ENCODE measurements around the gene XPNPEP3.
A peak's percentile ranks its signal among the peaks of the same experiment; 100 is the strongest.
"Not testable (repeated sequence)": the region's sequence is repeated elsewhere in the genome, so short reads cannot be mapped to it uniquely, and the experiment has no call there.

Gene XPNPEP3

DNA sequence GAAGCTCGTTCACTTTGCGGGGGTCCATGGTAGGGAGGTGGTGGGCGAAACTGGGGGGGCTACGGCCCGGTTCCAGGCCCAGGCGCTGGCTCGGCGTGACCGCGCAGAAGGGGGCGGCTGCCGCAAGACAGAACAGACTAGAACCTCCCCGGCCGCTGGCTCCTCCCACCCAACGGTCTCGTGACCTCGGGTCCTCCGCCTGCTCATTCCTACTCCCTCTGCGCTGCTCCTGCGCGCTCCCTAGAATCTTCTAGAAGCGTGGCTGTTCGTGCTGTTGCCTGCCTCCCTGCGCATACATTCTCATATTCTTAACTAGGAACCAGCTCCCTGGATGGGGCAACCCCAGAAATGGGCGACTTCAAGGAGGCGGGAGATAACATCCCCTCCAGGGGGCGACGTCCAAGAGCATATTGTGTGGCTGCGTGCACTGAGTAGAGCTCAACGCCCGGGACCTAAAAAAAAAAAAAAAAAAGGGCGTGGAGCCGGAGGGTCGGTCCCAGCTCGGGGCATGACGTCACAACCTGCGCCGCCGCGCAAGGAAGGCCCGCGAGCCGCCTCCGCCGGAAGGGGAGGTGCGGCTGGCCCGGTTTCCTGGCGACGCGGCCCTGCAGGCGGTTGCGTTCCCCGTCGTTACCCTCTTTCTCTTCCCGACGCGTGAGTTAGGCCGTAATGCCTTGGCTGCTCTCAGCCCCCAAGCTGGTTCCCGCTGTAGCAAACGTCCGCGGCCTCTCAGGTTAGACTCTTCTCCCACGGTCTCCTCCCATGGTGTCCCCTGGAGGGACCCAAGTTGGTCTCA, at the start of gene XPNPEP3, which contains the start of gene ST13:
TSS of gene XPNPEP3 (plus strand) at position 636 of the 796 bp plus-strand sequence. CDS start at position 670, 34 bp downstream.
TSS of gene ST13 (minus strand) at position 127 of the 796 bp plus-strand sequence. CDS start at position 28, 99 bp downstream.
- DNase-seq (ENCODE audit: low spot score), result peak; percentile 43

DNA sequence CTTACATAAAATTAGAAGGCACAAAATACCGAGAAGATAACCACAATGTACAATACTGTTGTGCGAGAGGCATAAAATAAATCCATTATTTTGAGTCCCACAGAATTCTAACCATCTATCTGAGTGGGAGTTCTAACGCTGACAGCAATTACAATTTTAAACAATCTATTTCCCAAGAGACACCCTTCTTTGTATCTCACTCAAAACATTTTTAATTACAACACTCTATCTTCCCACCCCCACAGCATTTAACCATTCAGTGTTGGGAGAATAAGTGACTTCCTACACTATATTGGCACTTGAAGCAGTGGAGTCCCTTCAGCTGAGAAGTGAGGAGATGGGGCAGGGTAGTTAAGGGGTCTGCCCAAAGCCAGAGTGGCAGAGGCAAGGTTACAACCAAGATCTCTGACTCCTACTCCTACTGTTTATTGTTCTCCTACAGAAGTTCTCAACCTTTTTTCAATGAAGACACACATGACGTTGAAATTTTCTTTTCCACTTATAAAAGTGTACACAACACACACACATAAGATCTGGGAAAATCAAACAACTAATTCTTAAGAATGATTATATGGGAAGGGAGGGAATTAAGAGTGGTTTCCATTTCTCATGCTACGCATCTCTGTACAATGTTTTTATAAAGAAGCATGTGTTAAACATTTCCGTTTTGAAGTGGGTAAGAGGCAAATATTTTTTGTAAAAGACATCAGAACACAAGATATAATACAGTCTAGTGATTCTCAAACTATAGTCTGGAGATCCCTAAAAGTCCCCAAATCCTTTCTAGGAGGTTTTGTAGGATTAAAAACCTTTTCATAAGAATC, 48.7 kb upstream of the XPNPEP3 start:
- no peak for DNase-seq (ENCODE audit: low spot score)

DNA sequence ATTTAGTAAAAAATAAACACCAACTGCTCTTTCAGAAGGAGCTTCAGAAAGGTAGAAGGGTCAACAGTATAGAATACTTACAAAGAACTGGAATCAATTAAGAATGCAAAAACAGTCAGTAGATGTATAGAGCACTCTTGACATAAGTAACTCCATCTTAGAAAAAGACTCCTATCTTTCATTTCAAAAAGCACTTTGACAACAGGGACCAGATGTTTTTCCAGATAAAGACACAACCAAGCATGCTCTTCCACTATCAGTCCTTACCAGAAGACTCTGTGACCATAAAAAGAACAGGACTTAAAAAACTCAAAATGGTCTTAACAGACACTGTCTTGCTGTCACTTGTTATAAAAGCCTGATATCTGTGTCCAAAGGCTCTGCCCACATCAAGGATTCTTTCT, 43.0 kb upstream of the XPNPEP3 start:
- DNase-seq (ENCODE audit: low spot score), result no peak

DNA sequence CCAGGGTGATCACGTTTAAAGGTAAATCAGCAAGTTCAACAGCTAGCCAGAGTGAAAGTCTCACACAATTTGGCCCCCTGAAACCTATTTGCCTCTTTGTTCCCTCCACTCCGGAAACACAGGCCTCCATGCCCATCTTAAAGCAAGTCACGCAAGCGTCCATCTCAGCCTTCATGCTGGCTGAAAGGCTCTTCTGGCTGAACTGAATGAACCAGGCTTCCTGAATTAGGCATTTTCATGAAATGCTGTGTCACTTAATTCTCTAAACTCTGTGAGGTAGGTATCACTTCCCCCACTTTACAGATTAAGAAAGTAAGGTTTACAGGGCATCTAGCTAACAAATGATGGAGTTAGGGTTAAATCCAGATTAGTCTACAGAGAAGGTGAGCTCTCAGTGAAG, 39.2 kb upstream of the XPNPEP3 start:
- DNase-seq (ENCODE audit: low spot score), result no peak

DNA sequence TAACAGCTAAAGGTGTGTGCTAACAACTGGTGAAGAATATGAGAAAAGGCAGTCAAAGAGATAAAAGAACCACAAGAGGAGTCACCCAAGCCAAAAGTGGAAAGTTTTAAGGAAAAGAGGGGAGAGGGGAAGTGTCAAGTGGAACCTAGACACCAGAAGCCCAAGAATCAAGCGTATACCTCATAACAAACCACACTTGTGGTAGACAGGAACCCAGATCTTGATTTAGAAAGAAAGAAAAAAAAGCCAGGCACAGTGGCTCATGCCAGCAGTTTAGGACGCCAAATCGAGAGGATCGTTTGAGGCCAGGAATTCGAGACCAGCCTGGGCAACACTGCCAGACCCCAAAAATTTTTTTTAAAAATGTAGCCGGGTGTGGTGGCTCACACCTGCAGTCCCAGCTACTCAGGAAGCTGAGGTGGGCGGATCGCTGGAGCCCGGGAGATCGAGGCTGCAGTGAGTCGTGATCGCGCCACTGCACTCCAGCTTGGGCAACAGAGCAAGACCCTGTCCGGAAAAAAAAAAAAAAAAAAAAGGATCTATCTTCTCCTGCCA, 38.7 kb upstream of the XPNPEP3 start:
- no peak for DNase-seq (ENCODE audit: low spot score)

DNA sequence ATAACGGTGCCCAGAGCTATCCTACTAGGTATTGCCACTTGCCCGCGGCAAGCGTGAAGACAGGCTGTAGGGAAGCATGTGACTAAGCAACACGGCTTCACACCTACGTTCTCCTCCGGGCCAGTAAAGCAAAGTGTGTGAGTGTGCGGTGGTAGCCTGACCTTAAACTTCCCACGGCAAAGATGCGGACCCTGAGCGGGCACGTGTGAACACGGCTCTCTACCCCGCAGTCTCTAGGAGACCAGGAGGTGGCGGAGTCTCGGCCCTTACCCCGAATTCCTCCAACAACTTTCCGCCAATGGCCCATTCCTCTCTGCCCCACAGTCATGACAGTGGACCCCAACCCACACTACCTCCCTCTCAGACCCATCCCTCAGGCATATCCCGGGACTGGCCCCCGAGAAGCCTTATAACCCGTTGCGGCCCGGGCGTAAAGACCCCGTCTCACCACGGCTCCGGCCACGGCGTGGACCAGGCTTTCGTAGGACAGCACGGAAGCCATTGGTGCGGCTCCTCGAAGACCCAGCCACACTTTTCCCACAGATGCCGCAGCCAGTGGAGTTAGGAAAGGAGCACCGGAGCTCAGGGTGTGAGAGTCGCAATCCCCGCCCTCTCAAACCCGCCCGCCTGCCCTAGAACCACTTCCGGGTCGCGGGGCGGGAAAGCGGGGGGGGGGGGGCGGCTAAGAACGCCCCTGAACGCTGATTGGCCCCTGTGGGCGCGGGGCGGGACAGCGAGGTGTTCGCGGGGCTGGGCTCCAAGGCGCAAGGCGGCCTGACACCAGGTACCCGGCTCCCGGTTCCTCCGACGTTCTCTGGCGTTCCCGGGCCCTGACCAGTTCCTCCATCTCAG, 38.0 kb upstream of the XPNPEP3 start, which contains the start of gene SLC25A17:
TSS of gene SLC25A17 (minus strand) at position 600 of the 852 bp plus-strand sequence. CDS start at position 502, 98 bp downstream.
- peak; percentile 82 for DNase-seq (ENCODE audit: low spot score)

DNA sequence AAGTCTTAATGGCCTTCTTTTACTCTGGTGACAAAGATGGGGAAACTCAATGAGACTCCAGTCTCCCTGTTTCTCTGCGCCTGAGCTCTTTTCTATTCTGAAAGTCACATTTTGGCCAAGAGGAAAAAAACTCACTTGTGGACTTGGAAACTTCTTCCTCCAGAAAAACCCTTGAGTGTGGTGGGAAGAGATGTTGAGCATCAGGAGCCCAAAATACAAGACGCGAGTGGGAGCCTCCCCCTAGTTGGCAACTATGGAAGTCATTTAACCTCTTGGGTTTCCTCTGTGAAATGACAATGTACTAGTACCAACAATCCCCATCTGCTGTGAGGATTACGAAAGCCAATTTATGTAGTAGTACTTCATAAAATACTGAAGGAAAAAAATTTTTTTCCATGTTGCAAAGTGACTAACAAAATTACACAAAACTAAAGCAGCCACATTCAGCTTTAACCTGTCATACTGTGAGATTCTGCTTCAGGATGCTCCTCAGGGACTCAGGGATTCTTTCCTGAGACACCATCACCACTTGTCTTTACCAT, 37.3 kb upstream of the XPNPEP3 start:
- DNase-seq (ENCODE audit: low spot score), result no peak

DNA sequence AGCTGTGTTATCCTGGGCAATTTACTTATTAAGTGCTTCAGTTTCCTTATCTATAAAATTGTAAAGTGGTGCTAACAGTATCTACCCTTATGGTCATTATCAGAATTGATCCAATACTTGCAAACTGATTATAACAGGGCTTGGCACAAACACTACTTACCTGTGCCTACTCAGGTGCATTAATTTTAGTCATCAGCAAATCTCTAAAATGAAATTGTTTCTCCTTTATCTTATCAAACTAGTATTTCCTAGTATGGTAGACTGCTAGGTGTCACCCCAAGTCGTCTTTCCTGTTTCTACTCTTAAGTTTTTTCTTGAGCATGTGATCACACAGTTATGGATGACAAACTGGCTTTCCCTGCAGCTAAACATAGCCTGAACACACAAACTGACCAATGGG, 33.5 kb upstream of the XPNPEP3 start:
- DNase-seq (ENCODE audit: low spot score), result no peak

DNA sequence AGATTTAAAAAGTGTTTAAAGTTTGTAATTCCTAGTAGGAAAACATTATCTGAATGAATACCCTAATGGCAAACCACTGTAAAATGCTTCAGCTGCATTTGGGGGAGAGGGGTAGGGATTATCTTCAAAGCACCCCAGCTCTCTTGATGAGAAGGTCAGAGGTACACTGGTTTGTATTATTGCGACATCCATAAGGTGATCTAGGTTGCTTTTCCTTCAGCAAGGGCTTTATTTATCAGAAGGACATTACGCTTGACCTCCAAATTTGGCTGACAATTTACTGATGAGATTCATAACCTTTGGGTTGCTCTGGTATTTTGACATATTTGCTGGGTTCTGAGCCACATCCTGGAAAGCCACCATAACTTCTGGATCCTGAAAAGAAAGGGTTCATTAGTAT, 30.7 kb upstream of the XPNPEP3 start:
- not testable (repeated sequence) for DNase-seq (ENCODE audit: low spot score)

DNA sequence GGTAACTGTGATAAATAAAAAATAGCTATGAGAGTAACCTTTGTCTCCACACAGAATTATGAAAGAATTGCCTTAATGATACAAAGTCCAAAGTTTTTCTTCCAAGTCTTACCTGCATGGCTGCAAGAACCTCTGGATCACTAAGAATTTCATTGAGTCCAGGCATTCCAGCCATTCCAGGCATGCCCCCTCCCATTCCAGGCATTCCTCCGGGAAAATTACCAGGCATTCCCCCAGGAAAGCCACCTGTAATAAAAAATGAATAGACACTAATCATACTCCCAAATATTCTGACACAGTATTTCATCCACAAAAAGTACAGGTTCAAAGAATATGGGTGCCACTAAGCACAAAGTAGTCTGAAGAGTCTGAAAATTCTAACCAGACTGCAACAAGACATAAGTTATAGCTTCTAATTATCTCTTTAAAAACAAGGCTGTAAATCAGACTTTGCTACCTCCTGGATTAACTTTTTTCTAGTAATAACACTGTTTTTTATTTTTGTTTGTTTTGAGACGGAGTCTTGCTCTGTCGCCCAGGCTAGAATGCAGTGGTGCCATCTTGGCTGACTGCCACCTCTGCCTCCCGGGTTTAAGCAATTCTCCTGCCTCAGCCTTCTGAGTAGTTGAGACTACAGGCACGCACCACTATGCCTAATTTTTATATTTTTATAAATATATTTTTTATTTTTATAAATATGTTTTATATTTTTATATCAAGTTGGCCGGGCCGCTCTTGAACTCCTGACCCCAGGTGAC, 29.8 kb upstream of the XPNPEP3 start:
- no peak for DNase-seq (ENCODE audit: low spot score)

DNA sequence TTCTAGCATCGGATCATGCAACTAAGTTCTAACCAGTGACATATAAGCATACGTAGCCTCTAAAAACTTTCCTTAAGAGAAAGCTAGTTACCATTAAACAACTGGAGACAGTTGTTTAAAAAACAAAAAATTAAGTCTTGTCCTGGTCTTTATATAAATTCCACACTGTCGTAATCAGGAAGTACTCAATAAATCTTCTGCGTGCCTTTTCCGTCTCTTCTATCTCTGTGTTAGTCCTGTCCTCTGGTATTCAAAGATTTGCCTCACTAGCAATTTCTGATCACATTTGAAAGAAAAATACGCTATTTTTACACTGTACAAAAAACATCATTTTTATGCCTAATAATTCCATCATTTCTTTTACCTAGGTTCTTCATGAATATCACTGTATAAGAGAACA, 27.8 kb upstream of the XPNPEP3 start:
- DNase-seq (ENCODE audit: low spot score), result no peak

DNA sequence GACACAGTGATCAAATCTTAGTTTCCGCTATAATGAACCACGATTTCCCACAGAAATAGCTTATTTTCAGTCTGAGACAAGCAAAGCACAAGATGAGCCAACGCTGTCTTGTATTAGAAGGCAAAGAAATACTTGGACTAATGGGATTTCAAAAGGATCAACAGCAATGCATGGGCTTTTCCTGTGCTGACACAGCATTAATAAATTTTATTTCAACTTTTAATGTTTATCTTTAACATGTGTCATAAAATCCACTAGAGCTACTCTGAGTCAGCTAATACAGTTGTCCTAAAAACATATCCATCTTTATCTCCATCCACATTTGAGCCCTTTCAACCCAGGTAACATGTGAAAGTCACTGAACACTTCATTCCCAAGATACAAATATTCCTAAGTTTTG, 22.3 kb upstream of the XPNPEP3 start:
- DNase-seq (ENCODE audit: low spot score), result no peak

DNA sequence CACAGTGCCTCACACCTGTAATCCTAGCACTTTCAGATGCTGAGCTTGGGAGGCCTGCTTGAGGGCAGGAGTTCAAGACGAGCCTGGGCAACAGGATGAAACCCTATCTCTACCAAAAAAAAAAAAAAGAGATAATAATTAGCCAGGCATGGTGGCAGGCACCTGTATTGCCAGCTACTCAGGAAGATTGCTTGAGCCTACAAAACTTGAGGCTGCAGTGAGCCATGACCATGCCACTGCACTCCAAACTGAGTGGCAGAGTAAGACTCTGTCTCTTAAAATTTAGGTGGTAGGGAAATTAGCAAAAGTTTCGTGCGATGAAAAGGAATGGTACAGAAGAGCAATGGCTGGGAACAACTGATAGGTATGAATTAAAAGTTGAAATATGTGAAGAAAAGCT, 18.5 kb upstream of the XPNPEP3 start:
- no peak for DNase-seq (ENCODE audit: low spot score)

DNA sequence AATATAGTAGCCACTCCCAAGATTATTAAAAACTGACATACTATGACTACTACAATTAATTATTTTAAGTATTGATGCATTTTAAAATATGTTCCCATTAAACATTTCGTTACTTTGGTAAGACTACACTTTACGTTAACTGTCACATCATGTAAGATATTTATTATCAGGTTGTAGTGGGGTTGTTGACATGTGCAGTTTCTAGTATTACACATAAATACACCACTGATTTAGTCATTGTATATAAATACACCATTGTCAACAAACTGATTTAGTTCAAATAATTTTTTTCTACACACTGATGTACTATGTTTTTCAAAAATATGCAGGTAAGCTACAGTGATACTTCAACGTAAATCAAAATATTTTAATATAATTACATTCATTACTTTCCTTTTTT, 12.0 kb upstream of the XPNPEP3 start:
- no peak for DNase-seq (ENCODE audit: low spot score)

DNA sequence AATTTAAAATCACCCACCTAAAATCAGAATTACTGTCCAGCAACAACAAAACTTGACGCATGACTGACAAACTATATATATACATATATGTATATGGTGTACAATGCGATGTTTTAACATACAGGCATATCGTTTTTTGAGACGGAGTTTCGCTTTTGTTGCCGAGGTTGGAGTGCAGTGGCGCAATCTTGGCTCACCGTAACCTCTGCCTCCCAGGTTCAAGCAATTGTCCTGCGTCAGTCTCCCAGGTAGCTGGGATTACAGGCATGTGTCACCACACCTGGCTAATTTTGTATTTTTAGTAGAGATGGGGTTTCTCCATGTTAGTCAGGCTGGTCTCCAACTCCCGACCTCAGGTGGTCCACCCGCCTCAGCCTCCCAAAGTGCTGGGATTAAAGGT, 11.1 kb upstream of the XPNPEP3 start:
- not testable (repeated sequence) for DNase-seq (ENCODE audit: low spot score)

DNA sequence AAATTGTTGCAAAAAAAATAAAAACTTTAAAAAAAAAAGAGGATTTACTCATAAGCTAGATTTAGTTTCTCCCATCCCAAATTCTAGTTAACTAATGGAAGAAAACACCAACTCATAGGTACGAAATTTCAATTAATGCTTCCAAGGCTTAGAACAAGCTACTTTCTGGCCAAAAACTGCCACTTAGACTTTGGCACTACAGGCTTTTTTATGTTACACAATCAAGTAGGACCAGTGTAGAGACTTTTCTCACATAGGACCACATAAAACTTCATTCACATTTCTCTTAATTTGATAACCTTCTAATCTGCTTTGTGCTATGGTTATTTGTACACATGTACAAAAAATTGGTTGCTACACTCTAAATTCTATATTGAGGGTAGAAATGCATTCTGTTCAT, 3.6 kb upstream of the XPNPEP3 start:
- DNase-seq (ENCODE audit: low spot score), result no peak

DNA sequence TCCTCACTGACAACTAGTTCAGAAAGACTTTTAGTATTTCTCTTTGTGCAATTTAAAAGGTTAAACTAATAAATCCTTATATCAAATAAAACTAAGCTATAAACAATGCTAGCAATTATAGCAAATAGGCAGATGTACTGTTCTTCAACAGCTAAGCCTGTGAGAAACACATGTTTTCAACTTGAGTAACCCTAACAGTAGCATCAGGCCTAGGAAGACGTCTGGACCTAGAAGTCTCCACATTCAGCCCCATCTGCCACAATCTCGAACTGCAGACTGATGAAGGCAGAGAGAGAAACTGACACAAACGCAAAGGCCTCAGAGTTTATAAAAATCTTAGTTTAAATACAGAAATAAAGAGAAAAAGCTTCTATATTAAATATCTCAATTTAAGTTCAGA, 3.0 kb upstream of the XPNPEP3 start:
- DNase-seq (ENCODE audit: low spot score), result no peak

DNA sequence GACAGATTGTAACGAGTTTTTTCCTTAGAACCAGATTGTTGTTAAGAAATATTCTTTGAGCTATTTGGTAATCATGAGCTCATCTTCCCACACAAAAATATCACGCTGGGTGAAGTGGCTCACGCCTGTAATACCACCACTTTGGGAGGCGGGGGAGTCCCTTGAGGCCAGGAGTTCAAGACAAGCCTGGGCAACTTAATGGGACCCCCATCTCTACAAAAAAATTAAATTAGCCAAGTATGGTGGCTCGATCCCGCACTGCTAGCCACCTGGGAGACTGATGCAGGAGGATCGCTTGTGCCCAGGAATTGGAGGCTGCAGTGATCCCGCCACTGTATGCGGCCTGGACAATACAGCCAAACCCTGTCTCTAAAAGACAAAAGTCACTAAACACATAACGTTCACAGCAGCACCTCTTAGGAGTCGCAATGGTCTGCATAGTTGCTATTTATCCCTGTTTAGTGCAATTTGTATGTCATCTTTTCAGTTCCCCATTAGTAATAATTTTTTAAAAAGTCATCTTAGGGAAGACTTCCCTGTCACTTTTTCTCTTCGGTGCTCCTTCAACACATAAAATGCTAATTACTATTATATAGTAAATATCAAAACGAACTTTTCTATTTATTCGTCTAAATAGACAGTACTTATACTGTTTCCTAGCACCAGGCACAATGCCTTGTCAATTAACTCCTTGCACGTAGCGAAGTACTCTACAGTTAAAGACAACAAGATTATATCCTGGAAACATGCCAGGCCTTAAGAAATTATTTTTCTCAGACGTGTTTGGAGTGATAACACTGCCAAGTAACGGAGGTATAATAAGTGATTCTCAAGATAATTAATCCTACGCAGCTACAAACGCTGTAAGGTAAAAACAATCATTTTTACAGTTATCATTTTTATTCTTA, 1.6 kb upstream of the XPNPEP3 start:
- no peak for DNase-seq (ENCODE audit: low spot score)

DNA sequence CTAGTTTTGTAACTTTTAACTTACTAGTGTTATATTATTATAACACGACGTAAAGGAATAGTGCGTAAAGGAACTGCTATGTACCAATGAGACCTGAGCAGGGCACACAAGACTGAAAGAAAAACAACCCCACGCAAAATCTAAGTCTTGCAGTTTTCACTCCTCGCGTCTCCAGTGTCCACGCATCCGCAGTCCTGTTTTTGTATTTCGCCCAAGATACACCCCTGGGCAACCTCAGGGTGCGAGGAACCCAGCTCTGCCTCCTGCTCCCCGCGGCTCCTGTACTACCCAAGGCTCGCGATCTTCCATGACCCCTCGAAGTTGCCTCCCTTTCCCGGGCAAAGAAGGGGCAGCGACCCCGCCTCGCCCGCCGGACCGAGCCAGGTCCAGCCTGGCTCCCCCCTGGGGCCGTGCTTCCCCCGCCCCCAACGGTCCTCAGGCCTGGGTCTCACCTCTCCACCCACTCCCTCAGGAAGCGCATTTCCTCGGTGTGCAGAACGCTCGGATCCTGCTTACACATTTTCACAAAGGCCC, 902 bp upstream of the XPNPEP3 start:
- no peak for DNase-seq (ENCODE audit: low spot score)
